NOMO-1 treated with dmso at 0.1 percent for 144 hours (cell line): ENCODE data around the gene TMUB2.
"Not testable (repeated sequence)": the region's sequence is repeated elsewhere in the genome, so short reads cannot be mapped to it uniquely, and the experiment has no call there.

ENCODE experiments used
- DNase-seq: peaks from one replicate; lab custom pipeline; 2025; ENCODE audit not compliant: unreplicated experiment; lab: John Stamatoyannopoulos, UW

Gene TMUB2

GRCh38 chr17:44218344-44219107 is 31.8 kb downstream of the TMUB2 start:
- peak; percentile 89 for DNase-seq

DNA sequence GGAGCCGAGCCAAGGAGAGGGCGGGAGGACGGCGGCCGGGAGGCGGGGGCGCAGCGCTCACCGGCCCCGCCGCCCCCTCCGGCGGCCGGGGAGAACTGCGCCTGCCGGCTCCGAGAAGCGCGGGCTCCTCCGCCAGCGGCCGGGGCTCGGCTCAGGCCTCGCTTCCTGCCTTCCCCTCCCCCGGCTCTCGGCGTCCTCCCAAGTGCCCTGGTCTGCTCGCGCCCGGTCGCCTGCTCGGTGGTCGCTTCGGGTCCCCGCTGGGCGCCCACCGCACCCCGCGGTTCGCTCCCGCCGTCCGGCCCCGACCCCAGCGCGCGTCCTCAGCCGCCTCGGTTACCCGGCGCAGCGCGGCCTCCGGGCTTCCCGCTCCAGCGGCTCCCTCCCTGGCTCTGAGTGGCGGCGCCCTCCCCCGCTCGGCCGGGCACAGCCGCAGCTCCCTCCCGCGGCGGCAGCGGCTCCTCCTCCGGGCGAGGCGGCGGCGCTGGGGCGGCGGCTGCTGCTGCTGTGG is 32.4 kb downstream of the TMUB2 start:
- DNase-seq: peak; percentile 39

- peak; percentile 48 for DNase-seq
Observed at GRCh38 chr17:44219616-44220212, 32.9 kb downstream of the TMUB2 start, which contains the start of gene UBTF. Gene UBTF, minus strand, starts transcription at chr17:44219675. Its CDS starts 1,446 bp downstream, at chr17:44218229.

GRCh38 chr17:44220213-44221083 is 33.7 kb downstream of the TMUB2 start:
- peak; percentile 19 for DNase-seq

- DNase-seq: peak; percentile 40
Observed at GRCh38 chr17:44221084-44221861, 34.5 kb downstream of the TMUB2 start.

DNA sequence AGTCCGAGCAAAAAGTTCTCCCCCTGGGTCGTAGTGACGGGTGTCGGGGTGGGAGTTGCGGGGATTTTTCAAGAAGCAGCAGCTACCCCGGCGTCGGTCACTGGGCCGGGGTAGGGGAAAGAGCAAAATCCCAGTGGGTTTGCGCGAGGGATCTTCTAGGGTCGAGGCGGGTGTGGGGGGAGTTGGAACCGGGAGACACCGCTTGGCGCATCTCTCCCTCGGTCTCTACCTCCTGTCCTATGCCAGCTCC is 35.0 kb downstream of the TMUB2 start:
- DNase-seq: no peak

- peak; percentile 53 for DNase-seq
Observed at GRCh38 chr17:44222112-44222869, 35.5 kb downstream of the TMUB2 start.

GRCh38 chr17:44223541-44224071 is 36.8 kb downstream of the TMUB2 start:
- DNase-seq: no peak

DNA sequence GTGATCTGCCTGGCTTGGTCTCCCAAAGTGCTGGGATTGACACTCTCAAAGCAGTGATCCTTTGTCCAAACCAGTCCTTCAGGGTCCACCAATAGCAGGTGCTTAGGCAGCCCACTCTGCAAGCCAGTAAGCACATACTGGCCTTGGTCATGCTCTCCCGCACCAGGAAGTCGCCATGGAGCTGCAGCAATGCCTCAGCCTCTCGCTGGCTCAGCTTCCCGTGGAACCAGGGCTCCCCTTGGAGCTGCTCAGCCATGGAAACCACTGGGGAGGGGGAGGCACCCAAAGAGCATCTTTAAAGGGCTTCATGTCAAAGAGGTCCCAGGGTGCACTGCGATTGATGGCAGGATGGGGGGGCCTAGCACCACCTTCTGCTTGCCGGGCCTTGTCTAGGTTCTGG is 42.3 kb downstream of the TMUB2 start:
- no peak for DNase-seq

- DNase-seq: no peak
Observed at GRCh38 chr17:44230140-44230539, 43.4 kb downstream of the TMUB2 start.

- no peak for DNase-seq
Observed at GRCh38 chr17:44232061-44232460, 45.3 kb downstream of the TMUB2 start.

DNA sequence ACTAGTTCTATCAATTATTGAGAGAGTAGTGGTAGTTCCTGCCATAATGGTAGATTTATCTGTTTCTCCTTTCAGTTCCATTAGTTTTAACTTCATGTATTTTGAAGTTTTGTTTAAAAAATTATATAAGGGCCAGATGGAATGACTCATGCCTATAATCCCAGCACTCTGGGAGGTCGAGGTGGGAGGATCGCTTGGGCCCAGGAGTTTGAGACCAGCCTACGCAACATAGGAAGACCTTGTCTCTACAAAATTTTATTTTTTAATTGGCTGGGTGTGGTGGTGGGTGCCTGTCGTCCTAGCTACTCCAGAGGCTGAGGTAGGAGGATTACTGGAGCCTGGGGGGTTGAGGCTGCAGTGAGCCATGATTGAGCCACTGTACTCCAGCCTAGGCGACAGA is 46.8 kb downstream of the TMUB2 start:
- no peak for DNase-seq

DNA sequence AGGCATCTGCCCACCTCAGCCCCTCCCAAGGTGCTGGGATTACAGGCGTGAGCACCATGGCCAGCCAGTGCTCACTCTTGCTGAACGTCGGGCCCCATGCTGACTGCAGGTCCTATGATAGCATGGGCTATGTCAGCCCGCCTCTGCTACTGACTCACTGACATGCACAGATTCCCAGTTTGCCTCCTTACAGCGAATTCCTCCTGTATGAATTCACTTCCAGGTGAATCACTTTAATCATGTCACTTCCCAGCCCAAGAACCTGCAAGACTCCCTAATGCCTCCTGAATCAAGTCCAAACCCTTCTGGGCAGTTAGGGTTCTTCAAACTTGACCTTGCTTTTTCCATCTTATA is 48.8 kb downstream of the TMUB2 start:
- DNase-seq: no peak

DNA sequence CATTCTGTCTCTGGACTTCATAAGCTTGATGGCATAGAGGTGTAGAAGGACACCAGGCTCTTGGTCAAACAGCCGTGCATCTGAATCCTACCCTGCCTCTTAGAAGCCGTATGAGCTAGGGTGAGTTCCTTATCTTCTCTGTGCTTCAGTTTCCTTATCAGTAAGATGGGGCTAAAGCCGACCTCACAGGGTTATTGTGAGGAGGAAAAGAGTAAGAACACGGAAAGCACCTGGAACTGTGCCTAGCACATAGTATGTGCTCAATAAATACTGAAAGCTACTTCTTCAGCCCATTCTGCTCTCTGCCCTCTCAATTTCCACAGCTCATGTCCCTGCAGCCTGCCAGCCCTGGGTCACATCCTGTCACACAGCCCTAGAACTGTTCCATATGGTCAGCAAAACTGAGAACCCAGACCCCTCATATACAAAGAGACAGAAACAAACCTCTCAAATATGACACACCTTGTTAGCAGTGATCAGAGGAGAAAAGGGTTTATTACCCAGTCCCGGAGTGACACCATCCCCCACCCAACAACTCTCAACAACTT is 49.7 kb downstream of the TMUB2 start:
- DNase-seq: no peak

- not testable (repeated sequence) for DNase-seq
Observed at GRCh38 chr17:44237886-44238285, 51.1 kb downstream of the TMUB2 start.

- peak; percentile 67 for DNase-seq
Observed at GRCh38 chr17:44241106-44241624, 54.4 kb downstream of the TMUB2 start.
